Left cardiac atrium (tissue), 4 donors: ENCODE data around the gene ENOSF1. TPM values are rescaled to one million over a fixed set of nuclear protein-coding genes. Genes with fewer than 3 reads are reported as not detected.
"Not testable (repeated sequence)": the region's sequence is repeated elsewhere in the genome, so short reads cannot be mapped to it uniquely, and the experiment has no call there.

ENCODE experiments used
- ATAC-seq, 2 donors: fragments of 200-7000 bp; cut with Tn5 transposase; one replicate each; pipeline ENCODE4 v1.9.1; 2020; ENCODE audit warnings: mild to moderate bottlenecking in 2 of 2, moderate library complexity in 2 of 2
- DNase-seq: peaks from one replicate; pipeline ENCODE4 v3.0.0-alpha.2; 2020
- intact Hi-C, 2 donors: fragments of 100-400 bp; cut with DNase I; formaldehyde crosslinking; loops; one replicate each; pipeline versions ENCODE4 v1.14.1 to v1.15.1; 2022 to 2023
- total RNA-seq, 2 donors: library from RNA; stranded (reverse); fragmentation: NEBNext Ultra II Directional; extraction: Animal tissue kit (Norgen Biotek cat#: 25700); gene quantifications; one replicate each; pipeline ENCODE4 v1.2.1, GENCODE V29; 2021
- donor health status: DM: no; HTN: yes; CAD: no.
- donor health status: DM: no; HTN: yes; CAD: no; lungs with severe emphysema.
- donor health status: DM: yes; HTN: yes; CAD: no.
- donor health status: Dilated cardiomyopathy.

The ENOSF1 gene
- total RNA-seq, 2 donors from 2014 or later: 35.6 to 41.5 TPM

DNA sequence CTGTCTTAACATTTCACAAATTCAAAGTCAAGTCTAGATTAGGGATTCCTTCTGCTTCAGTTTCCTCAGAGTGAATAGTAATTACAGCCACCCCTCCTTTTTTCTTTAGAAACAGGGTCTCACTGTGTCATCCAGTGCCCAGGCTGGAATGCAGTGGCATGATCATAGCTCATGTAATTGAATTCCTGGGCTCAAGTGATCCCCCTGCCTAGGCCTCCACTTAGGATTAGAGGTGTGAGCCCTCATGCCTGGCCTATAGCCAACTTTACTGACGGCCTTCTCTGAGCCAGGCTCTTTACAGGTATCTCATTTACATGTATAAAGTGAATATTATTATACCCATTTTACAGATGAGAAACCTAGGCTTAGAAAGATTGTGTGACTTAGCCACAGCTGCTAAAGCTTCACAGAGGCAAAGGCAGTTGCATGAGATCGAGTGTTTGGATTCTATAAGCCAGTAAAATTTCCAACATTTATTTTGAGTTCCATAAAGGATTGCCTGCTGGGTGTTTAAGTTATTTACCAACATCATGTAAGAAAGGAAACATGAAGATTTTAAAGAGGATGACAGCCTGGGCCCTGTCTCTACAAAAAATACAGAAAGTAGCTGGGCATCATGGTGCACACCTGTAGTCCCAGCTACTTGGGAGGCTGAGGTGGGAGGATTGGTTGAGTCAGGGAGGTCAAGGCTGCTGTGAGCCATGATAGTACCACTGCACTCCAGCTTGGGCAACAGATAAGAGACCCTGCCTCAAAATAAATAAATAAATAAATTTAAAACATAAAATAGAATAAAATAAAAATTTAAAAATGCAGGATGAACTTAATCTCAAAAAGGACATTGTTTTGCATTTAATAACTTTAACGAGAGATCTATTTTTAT lies 1.8 kb downstream of the ENOSF1 start:
- DNase-seq (no peak), ATAC-seq (no peak)
- intact Hi-C loops: no loop called here

DNA sequence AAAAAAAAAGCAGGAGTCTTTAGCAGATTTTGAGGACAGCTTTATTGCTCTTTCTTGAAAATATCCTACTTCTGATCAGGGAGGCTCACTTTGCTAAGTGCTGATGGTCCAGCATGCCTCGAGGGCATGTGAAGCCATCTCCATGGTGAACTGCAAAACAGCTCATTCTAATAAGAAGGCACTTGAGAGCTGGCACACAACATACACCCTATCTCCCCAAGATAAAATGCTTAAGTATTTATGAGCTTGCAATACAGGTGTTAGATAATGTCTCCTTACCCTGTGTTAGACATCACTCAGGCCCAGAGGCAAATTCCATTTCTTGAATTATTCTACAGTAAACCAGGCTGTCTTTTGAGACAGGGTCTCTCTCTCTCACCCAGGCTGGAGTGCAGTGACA lies 2.7 kb downstream of the ENOSF1 start:
- DNase-seq (no peak), ATAC-seq (no peak)
- intact Hi-C loops: no loop called here

DNA sequence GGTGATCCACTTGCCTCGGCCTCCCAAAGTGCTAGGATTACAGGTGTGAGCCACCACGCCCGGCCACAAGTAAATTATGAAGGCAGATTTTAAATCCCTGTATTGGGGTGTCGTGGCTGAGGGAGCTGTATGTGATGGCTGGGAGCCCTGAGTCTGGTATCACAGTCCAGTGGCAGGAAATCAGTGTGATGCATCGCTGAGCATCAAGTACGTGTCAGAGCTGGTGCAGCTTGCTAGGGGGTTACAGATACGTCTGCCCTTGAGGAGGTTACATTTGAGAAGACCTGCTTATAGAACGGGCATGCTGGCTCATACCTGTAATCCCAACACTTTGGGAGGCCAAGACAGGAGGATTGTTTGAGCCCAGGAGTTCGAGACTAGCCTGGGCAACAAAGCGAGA lies 4.3 kb downstream of the ENOSF1 start:
- intact Hi-C loops: no loop called here
- DNase-seq (no peak), ATAC-seq (no peak)

- ATAC-seq (no peak), DNase-seq (no peak)
- intact Hi-C loops: no loop called here
Observed at GRCh38 chr18:706405-706804, 6.0 kb downstream of the ENOSF1 start.

DNA sequence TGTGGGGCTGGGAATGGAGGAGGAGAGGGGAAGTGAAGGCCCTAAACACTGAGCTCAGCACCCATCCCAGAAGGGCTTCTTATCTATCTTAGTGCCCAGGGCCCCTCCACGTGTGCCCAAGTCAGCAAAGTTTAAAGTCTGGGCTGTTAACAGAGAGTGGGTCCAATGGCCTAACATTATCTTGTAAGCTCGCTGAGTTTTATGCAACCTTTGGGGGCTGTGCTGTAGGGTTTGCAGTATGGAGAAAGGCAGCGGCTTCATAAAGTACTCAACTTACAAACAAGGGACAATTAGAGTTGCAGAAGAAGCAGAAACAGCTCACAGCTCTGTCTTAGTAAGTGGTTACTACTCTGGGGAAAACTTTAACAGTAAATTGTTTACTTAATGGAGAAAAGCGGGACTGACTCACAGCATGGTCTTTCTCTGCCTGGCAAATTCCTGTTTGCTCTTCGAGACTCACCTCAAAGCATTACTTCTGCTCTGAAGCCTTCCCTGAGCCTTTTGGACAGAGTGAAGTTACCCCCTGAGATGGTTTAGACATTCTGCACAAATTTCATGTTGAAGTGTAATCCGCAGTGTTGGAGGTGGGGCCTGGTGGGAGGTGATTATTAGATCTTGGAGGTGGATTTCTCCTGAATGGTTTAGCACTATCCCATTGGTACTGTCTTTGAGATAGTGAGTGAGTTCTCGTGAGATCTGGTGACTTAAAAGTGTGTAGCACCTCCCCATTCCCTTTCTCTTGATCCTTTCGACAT lies 9.0 kb downstream of the ENOSF1 start:
- ATAC-seq (peak in 1 of 2 donors; percentile 15), DNase-seq (no peak)
- intact Hi-C loops: no loop called here

DNA sequence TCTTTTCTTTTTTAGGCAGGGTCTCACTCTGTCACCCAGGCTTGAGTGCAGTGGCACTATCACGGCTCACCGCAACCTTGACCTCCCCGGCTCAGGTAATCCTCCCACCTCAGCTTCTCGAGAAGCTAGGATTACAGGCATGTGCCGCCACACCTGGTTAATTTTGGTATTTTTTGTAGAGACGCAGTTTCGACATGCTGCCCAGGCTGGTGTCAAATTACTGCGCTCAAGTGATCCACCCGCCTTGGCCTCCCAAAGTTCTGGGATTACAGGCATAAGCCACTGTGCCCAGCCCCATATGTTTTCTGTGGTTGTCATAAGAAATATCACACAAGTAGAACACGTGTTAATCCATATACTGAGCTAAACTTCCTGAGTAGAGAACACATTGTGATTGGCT lies 14.6 kb downstream of the ENOSF1 start:
- intact Hi-C loops: no loop called here
- ATAC-seq: no peak
- DNase-seq: no peak

- DNase-seq (no peak), ATAC-seq (no peak)
- intact Hi-C loops: no loop called here
Observed at GRCh38 chr18:697012-697411, 15.4 kb downstream of the ENOSF1 start.

- DNase-seq: no peak
- intact Hi-C loops: no loop called here
- ATAC-seq: peak; percentile 48 to 60
Observed at GRCh38 chr18:693466-694187, 18.8 kb downstream of the ENOSF1 start.

DNA sequence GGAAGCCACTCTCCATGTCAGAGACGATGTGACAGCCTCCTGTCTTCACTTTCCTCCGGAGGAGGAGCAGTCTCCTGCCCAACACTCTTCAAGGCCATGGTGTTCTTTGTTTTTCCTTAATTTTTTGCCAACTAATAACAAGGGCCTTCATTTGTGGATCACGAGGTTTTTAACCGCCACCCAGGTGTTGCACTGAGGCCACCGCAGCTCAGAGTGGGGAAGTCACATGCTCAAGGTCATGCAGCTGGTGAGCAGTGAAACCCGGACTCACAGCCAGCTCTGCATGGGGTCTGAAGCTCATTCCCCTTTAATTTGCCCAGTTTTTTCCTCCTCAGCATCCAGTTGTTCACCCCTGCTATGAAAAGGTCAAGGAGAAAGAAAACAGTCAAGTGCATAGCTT lies 19.6 kb downstream of the ENOSF1 start:
- intact Hi-C loops: no loop called here
- no peak for ATAC-seq

DNA sequence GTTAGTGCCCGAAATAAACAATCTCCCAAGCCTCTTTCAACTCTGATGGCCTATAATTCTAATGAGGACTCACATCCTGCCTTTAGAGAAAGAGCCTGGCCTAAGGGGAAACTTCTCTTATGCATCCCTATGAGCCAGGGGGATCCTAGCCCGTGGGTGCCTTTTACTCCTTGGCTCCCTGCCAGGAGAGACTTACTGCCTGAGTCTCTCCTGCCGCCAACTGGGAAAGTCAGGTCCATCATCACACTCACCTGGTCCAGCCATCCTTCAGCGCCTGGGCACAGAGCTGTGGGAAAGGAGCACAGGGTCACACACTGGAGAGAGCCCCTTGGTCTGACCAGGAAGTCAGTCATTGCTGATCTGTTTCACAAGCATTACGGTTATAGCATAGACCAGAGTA lies 24.1 kb downstream of the ENOSF1 start:
- ATAC-seq: no peak
- intact Hi-C loops: no loop called here
- DNase-seq: no peak

More for the DNA sequence above, 19.6 kb downstream of the ENOSF1 start:
- DNase-seq: no peak

DNA sequence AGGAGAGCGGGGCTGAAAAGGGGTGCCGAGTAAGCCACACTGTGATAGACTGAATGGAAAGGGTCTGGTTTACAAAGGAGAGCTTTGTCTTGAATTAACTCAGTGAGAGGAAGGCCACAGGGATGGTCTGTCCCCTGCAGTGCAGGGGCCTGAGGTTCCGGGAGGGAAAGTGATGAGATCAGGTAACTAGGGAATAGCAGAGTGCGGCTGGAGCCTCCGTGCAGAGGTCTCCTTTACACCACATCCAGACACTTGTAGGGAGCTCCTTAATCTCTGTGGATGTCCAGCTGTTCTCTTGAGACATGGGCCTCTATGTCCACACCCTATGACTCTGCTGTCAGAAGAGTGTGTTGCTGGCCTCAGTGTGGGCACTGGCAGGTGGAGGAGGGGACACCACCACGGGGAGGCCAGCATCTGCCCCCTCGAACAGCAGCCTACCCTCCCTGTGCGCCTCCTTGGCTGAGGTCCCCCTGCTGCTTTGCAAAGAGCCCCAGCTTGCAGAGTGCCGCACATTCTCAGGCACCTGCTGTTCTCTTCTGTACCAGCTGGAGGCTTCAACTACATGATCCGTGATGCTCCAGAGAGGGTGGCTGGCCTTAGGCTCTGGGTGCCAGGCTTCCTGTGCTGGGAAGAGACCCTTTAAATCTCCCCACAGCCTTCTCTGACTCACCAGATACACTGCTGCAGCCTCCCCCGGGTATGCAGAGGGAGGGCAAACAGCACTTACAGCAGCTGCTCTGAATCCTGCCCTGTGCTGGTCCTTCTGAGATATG lies 25.9 kb downstream of the ENOSF1 start:
- intact Hi-C loops: no loop called here
- ATAC-seq: peak in 1 of 2 donors; percentile 36
- no peak for DNase-seq

- intact Hi-C loops: no loop called here
- no peak for ATAC-seq
- DNase-seq: no peak
Observed at GRCh38 chr18:685438-685837, 27.0 kb downstream of the ENOSF1 start.

DNA sequence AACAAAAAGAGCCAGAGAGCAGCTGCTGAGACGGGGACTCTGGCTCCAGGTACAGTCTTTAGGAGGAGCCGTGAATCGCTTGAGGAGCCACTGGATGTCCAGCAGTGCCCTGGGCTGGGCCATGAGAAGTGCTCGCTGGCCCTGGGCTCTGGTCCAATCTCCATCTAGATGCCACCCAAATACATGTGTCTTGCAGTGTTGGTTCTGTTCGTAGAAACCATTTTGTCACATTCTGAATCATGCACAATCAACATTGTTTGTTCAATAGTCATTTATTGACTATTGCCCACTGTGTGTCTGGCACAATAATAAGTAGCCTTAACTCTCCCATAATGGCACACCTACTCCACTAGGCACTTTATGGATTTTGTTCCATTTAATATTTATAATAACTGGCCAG lies 28.9 kb downstream of the ENOSF1 start:
- ATAC-seq: no peak
- intact Hi-C loops: no loop called here
- DNase-seq: no peak

GRCh38 chr18:682833-683232 lies 29.6 kb downstream of the ENOSF1 start:
- no peak for DNase-seq
- no peak for ATAC-seq
- intact Hi-C loops: no loop called here

DNA sequence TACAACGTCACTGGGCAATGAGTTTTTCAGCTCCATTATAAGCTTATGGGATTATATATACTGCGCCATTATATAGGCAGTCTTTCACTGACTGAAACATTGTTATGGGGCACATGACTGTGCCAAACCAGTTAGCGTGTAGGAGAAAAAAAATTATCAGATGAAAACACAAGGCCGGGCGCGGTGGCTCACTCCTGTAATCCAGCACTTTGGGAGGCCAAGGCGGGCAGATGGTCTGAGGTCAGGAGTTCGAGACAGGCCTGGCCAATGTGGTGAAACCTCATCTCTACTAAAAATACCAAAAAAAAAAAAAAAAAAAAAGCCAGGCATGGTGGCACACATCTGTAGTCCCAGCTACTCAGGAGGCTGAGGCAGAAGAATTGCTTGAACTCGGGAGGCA lies 30.0 kb downstream of the ENOSF1 start:
- DNase-seq, intact Hi-C loops, ATAC-seq: not testable (repeated sequence)

DNA sequence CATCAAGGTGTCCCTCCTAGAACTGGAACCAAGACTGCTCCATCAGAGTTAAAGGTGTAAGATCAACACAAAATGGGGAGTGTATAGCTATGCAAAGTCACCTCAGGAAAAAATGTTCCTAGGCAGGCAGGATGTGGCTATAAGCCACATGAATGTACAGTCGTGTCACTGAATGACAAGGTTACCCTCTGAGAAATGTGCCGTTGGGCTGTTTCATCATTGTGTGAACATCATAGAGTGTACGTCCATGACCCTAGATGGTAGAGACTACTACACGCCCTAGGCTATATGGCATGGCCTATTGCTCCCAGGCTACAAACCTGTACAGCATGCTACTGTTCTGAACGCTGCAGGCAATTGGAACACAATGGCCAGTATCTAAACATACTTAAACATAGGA lies 30.4 kb downstream of the ENOSF1 start:
- no peak for ATAC-seq
- intact Hi-C loops: no loop called here
- no peak for DNase-seq

DNA sequence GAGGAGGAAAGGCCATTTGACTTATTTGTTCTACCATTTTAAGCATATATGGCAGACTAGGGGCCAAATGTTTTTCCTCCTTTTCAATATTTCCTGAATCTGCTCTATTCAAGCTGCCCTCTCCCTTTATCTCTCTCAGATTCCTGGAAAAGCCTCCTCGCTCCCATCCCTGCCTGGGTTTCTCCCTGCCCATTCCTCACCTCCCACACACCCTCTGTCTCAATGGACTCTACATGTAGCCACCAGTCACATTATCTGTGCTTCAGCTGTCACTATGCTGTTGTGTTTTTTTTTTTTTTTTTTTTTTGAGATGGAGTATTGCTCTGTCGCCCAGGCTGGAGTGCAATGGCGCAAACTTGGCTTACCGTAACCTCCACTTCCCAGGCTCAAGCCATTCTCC lies 32.0 kb downstream of the ENOSF1 start:
- ATAC-seq (no peak), DNase-seq (no peak)
- intact Hi-C loops: no loop called here

DNA sequence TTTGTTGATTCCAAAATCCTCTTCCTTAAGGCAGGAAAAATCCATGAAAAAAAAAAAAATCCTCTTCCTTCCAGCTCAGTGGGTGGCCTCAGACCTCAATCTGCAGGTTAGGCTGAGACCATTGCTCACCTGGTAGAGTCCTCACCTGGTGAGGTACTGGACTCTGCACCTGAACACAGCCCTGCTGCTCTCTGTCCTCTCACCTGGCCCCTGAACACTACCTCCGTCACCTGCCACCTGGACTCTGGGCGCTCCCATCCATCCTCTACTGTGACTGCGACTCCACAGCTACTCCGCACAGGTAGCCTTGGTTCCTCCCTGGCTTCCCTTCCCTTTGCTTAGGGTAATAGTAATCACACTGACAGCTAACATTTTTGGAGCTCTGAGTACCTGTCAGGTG lies 32.9 kb downstream of the ENOSF1 start:
- ATAC-seq: no peak
- intact Hi-C loops: no loop called here

DNA sequence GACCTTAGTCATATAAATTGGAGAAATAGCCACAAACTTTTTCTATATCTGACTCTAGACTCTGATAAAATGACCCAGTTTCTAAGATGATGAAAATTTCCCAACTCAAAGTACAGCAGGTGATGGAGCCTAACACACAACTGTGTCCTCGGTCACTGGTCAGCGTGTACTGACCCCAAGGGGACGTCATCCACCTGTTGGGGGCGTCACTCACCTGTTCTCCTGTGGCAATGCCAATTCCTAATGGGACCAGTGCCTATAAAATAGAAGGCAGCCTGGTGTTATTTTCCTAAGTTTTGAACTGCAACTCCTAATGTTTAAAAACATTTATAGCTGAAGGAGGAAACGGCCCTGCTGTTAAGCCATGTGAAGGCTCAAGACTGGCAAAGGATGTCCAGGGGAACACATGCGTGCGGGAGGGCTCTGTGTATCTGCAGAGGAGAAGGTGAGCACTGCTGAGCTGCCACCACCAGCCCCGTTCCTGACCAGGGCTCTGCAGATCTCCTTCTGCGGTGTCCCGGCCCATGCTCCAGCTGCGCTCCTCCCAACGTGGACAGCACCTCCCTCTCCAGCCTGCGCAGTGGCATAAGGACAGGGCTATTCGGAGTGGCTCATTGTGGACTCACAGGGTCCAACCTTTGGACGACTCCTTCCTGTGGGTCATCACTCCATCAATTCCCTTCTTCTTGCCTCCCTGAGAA lies 33.8 kb downstream of the ENOSF1 start:
- ATAC-seq (no peak), DNase-seq (no peak)
- intact Hi-C loops: no loop called here

More for the DNA sequence above, 32.9 kb downstream of the ENOSF1 start:
- no peak for DNase-seq
